Muscle of arm (tissue), 12 donors: Measurements from ENCODE around the gene OSBPL1A. TPM values are rescaled to one million over a fixed set of nuclear protein-coding genes. Genes with fewer than 3 reads are reported as not detected.

Experiments used
- DNase-seq: peaks from one replicate; pipeline ENCODE4 v3.0.0-alpha.2; 2013
- polyA plus RNA-seq, 12 donors: library from polyadenylated mRNA; unstranded; fragments of 120-200 nt; gene quantifications; one replicate each; pipeline ENCODE4 v1.2.1, GENCODE V29; 2013; ENCODE audit not compliant: insufficient read length in 12 of 12

OSBPL1A gene
- polyA plus RNA-seq, 12 donors, result 51.1 to 81.2 (median 59.8) TPM; not detected in 1

DNA sequence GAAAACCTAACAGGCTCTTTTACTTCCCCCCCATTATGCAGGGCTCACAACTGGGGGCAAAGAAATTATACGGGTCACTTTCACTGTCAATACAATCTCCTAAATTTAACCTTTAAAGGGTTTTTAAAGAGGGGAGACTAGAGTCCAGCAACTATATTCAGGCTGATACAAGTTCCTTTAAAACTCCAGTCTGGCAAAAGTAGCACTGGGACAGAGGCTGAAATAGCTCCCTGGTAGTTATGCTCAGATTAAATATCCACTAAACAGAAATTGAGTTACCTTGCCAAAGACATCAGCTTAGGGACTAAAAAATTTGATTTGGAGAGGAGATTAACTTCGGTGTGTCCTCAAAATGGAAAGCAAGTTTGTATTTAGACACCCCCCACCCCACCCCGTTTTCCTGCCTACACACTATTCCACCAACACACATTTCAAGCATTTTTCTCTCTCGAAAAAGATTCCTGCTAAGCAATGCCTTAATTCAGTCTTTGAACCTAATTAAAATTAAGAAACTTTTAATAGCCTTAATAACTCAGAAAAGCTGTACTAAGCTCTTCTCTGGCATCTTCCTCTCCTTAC lies 127.2 kb downstream of the OSBPL1A start:
- DNase-seq, result peak; percentile 17

DNA sequence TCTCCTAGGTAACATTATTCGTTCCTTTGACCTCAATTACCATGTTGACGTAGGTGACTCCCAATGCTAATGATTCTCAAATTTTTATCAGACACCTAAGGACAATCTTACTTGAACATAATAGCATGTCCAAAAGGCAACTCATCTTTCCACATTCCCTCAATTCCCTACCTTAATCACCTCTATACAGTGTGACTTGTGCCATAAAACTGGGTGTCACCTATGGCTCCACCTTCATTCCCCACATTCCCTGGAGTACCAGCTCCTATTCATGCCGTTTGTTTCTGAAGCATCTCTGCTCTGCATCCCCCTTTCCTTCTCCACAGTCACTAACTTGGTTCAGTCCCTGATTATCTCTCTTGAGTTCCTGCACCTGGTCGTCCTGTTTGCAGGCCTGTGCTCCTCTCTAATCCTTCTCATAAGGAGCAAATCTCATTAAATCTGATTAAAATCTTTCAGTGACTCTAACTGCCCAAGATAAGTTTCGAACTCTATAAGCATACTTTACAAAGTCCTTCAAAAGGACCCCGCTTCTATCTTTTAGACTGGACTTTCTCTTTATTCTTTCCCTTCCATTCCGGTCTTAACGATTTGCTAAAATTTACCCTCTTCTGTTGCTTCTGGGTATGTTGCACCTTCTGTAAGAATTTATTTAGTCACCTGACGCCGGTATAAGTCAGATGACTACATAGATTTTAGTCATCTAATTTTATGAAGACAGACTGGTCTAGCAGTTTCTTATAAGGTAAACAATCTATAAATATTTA lies 128.7 kb downstream of the OSBPL1A start:
- DNase-seq, result no peak

DNA sequence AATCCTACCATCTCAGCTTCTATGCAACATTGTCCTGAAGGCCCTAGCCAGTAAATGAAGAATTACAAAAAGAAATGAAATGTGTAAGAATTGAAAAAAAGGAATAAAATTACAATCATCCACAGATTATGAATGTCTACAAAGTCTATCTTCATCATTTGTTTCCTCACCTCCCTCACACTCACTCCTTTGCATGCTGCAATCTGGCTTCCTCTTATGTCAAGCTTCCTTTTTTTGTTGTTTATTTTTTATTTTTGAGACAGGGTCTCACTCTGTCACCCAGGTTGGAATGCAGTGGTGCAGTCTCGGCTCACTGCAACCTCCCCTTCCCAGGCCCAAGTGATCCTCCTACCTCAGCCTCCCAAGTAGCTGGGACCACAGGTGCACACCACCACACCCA lies 129.7 kb downstream of the OSBPL1A start:
- DNase-seq, result no peak

DNA sequence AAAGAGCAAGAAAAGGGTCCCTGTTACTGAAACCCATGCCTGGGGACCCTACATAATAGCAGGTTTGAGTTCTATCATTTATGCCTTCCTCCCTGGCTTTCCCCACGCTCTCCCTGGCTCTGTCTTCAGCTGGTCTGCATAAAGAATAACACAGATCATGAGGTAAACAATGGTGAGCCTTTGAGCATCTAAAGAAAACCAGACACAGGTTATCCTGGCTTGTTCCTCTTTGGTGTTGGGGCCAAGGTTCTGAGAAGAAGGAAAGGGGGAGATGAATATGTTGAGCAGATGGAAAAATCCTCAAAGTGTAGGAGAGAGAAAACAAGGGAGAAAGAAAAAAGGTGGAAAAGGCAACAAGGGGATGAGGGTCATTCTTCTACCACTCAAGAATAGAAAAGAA lies 131.5 kb downstream of the OSBPL1A start:
- no peak for DNase-seq

DNA sequence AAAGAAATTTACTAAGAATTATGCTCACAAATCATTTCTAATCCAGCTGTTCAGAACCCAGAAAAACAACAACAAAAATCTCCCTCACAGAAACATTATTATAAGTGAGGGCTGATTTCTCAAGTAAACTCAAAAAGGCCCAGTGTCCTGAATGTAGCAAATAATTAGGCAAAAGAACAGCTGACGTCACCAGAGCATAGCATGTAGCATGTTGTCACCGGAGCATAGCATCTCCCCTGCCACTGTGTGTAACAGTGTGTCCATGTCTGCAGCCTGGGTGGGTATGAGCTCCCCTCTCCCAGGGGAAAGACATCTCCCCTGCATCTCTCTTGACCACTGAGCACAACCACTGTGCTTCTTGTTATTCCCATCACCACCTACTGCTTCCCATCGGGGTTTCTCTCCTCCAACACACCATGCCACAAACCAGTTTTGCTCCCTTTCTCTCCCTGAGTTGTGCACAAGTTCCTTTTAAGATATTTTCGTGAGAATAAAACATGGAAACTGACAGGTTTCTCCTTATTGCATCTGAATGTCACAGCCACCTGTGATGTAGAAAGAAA lies 132.0 kb downstream of the OSBPL1A start:
- DNase-seq, result no peak

DNA sequence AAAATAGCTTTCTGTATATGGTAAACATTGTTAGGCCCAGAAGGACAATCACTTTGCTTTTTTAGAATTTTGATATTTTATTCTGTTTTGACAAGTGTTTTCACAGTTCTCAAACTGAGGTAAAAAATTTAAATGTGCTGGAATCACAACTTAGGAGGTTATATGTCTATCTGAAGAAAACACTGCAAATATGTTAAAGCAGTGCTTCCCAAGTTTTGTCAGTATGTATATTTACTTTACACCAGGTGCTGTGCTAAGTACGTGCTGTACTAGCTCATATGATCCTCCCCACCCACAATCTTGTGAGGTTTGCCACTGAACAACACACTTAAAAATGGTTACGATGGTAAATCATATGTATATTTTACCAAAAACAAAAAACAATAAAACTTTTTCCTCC lies 134.6 kb downstream of the OSBPL1A start:
- no peak for DNase-seq

DNA sequence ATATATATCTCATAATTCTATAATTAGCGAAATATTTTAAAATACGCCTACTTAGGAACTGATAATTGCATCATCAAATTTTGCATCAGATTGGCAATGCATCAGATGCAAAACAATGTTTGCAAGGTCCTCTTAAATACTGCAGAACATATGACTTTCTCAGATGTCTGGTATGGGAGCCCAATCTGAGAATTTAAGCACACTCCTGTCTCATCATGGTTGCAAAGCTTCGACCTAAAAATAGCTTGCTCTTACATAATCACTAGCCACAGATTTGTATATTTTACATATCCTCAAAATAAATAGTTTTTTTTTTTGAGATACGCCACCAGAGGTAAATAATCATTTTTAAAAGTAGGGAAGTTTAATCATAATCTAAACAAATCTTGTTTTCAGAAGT lies 135.5 kb downstream of the OSBPL1A start:
- no peak for DNase-seq

DNA sequence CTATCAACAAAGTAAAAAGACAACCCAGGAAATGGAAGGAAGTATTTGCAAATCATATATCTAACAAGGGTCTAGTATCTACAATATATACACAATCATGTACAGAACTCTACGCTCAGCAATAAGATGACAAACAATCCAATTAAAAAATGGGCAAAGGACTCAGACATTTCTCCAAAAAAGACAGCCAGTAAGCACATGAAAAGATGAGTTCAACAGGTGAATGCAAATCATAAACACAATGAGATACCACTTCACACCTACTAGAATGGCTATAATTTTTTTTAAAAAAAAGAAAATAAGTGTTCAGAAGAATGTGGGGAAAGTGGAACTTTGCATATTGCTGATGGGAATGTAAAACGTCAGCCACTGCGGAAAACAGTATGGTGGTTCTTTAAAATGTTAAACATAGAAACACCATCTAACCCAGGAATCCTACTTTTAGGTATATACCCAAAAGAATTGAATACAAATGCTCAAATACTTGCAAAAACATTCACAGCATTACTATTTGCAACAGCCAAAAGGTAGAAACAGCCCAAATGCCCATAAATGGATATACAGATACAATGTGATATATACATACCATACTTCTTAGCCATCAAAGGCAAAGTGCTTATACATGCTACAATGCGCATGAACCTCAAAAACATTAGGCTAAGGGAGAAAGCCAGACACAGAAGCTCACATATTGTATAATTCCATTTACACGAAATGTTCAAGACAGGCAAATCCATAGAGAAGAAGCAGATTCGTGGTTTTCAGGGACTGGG lies 137.6 kb downstream of the OSBPL1A start:
- no peak for DNase-seq

DNA sequence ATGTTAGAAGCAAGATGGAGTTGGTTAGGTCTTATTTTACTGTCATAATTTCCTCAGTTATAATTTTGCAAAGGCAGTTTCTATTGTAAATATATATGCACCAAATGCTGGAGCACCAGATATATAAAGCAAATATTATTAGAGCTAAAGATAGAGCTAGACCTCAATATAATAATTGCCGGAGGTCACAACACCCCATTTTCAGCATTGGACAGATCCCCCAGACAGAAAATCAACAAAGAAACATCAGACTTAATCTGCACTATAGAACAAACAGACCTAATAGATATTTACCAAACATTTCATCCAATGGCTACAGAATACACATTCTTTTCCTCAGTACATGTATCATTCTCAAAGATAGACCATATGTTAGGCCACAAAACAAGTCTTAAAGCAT lies 143.6 kb downstream of the OSBPL1A start:
- no peak for DNase-seq

DNA sequence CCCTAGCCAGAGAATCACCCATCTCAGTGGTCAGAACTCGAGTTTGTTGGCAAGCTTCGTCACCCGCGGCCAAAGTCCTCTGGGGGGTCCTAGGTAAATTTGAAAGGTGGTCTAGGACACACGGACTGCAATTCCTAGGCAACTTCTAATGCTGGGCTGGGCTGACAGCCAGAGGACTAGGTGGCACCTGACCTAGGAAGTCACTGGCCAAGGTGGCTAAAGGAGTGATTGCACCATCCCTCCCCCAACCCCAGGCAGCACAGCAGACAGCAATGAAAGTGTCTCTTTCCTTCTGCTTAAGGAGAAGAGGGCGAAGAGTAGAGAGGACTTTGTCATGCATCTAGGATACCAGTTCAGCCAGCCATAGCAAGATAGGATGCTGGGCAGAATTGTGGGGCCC lies 147.9 kb downstream of the OSBPL1A start:
- DNase-seq, result no peak

DNA sequence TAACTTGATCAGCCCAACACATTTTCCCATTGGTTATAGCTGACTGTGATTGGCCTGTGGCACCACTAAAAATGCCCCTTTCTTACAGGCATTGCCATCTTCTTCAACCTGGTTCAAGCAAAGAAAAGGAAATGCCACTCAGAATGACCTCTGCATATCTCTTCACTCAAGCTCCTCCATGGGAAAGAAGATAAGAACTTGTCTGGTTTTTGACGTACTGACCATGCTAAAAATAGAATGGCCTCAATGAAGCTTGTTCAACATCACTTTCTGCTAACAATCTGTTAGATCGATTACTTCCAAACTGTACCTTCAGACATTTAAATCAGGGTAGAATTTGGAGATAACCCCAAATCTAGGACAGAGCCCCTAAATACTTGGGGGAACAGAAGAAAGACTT lies 149.3 kb downstream of the OSBPL1A start:
- DNase-seq, result no peak

DNA sequence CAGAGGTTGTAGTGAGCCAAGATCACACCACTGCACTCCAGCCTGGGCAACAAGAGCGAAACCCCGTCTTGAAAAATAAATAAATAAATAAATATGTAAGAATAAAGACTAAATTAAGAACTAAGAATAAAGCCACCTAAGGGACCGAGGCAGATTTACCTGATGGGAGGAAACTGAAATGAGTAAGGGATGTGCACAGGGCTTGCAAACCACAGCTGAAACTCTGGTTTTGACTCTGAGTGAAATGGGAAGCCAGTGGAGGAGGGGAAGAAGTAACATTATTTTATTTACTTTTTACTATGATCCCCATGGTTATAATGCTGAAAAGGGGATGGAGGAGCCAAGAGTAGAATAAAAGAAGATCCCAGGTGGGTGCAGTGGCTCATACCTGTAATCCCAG lies 151.5 kb downstream of the OSBPL1A start:
- DNase-seq, result no peak

DNA sequence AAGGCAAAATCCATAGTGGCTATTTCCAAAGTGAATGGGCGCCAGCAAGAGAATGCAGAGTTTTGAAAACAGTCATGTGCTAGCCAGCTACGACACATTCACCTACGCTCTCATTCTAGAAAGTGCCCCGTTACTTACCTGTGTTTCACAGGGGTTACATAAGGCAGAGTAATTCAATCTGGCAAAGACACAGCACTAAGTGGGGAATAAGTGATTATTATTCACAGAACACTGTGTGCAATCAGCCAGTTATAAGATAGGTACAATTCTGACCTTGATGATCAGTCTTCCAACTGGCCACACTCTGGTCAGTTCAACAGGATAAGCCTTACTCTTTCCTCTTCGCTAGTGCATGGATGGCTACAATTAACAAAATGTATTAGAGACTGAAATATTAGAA lies 152.9 kb downstream of the OSBPL1A start:
- no peak for DNase-seq

DNA sequence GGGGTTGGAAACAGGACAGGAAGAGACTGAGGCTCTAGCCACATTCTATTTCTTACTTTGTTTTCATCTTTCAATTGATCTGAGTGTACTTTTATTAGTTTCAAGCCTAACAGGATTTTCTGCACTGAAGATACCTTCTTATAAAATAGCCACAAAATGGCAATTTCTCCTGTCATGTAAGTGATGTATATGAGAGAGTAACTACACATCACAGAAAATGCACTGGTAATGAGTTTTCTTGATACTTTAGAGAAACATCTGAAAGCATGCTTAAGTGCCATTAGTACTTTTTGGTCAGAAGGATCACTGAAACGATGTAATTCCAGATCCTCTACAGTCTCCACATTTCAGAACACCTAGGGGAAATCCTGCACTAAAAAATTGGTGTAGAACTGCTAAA lies 153.9 kb downstream of the OSBPL1A start:
- no peak for DNase-seq

DNA sequence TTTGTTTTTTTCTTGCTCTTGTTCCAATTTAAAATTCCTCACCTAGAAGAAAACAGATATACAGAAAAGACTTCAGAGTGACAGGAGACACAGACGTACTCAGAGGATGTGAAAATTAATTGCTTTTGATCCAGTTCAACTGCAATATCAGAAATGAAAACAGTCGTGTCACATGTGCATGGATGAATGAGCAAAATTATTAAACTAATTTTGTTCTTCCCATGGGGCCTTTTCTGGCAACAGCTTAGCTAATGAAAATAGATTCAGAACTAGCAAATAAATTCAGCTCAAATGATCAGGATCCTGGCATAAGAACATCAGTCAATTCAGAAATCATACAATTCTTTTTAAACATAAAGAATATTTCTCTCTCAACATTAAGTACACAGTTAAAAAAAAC lies 158.3 kb downstream of the OSBPL1A start:
- DNase-seq, result no peak

DNA sequence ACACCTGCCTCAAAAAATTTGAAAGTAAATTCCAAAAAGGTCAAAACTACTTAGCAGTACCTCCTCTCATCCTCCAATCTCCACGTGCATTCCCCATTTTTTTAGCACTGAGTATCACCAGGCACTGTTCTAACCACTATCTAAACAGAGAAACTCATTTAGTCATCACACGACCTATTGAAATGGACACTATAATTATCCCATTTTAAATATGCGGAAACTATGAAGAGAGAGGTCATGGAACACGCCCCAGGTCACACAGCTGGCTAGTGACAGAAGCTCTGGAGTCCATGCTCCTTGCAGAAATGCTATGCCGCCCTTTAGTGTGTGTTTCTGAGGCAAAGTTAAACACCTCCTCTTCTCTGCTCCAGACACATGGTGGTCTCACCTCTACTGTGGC lies 159.2 kb downstream of the OSBPL1A start:
- DNase-seq, result no peak

DNA sequence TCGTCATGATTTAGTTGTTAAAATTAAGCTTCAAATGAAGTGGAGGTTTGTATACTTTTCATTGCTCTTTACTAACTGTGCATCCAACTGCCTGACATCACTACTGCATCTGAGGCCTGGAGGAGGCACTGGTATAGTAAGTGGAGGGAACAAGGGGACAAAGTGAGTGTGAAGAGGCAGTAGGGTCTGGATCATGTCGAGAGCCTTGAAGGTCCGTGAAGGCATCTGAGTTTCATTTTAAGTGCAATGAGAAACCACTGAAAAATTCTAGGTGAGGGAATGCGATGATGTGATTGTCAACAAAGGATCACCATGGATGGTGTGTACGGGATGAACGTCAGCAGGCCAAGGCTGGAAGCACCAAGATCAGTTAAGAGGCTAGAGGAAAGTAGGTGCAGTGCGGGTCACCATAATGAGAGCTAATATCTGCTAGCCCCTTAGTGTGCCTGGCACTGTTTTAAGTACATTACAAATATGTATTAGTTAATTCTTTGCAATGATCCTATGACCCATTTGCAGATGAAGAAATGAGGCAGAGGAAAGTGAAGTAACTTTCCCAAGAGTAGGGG lies 162.7 kb downstream of the OSBPL1A start:
- no peak for DNase-seq

DNA sequence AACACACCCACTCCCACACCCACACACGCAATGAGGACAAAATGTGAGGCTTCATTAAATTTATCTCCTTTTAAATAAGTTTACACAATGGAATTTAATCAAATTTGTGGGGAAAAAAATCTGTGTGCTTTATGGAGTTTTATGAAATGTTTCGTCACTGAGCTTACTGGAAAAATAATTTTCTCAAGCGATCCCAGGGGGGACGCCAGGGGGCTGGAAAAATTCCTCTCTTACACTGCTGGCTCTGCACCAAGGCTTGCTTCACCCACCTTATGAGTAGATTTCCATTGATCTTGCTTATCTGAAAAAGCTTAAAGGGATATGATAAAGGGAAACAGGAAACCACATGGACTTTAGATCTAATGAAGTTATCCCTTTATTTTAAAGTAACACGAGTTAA lies 163.3 kb downstream of the OSBPL1A start:
- no peak for DNase-seq

DNA sequence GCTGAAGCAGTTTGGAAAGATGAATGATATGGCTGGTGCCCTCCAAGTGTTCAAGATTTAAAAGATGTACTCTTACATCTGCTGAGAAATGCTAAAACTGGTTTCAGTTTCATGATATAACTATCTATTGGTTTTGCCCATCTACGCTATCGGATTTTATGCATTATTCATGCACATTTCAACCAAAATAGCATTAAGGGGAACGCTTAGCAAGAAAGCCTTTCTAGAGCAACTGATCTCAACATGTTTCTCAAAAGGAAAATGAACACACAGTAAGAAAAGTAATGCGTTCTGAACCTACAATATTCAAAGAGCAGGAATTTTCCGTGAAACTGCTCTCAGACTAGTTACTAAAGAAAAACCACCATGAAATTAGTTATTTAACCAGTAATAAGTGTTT lies 164.8 kb downstream of the OSBPL1A start:
- no peak for DNase-seq

DNA sequence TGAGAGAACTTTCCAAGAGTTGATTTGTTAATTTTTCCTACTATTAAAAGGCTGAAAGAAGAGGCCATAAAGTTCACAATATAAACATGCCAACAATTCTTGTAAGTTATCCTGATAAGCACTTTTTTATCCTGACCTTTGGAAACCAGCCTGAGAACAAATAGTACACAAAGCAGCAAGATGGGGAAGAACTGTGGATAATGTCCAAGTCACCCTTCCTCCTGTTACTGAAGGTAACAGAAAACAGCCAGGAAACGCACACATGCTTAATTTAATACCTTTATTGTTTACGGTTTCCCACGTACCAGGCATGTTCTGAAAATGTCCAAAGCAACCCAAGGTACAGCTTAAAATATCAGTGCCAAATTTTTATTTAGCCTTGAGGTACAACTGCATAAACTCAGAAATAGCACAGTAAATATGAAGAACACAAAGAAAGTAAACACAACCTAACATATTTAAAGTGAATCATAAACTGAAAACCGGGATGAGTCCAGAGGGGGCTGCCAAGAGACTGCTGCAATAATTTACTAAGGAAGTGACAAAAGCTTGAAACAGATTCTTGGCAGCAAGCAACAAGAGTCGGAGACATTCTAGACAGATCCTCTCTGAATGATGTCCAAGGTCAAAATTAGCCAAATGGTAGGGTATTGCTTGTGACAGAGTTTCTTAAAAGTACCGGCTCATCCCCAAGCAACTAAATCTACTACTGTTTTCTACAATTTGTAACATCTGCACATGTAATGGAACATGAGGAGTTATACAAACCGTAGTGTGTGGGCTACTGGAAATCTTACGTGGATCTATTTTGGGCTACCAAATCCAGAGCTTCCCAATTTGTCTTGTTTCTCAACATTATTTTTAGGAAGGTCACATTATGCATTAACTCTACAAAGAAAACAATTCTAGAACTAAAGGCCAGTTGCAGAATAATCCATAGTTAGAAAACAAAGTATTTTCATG lies 165.6 kb downstream of the OSBPL1A start:
- DNase-seq, result peak; percentile 46

DNA sequence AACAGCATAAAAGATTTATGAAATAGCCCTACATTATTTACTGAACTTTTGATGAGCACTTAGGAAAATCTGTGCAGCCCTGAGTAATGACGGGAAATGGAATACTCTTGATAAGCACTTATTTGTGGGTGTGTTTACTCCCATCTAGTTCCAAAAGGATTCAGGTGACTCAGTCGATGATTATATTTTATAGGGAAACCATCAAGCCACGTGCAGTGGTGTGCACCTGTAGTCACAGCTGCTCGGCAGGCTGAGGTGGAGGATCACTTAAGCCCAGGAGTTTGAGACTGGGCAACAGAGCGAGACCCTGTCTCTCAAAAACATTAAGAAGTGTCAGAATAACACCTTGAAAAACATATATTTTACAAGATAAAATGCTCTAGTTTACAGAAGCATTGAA lies 166.9 kb downstream of the OSBPL1A start:
- no peak for DNase-seq
